ENCODE measurements around the gene CREG2. TPM values are rescaled to one million over a fixed set of nuclear protein-coding genes. Genes with fewer than 3 reads are reported as not detected.

CREG2 gene
- total RNA-seq, 4 donors from 2014 or later: 0.38 to 2.5 (median 1.3) TPM

GRCh38 chr2:101416609-101417008 is 29.3 kb upstream of the CREG2 start:
- H3K36me3 ChIP-seq: no peaks in the 10 kb centered on the region
- WGBS, 2 donors: 29 to 62% methylated on average over 5 of the region's 5 CpGs
- intact Hi-C loops (cut with DNase I): loop anchor here (5.0 kb wide), 1 partner anchor 416 kb away; no protein-coding TSS in a partner anchor
- H3K27ac ChIP-seq: no peak overlapping the region
- H3K27me3 ChIP-seq: no peaks in the 10 kb centered on the region
- no peak overlapping the region for H3K4me3 ChIP-seq
- peaks cover 0 to 7% (median 0%) of the 10 kb centered on the region in 3 donors for H3K9me3 ChIP-seq
- DNase-seq: no peak
- no peak for TF ChIP-seq CTCF (IDR thresholded peaks at IDR 0.05)
- TF ChIP-seq POLR2A (IDR thresholded peaks at IDR 0.05): no peak
- peaks cover 0 to 19% (median 5%) of the 10 kb centered on the region in 3 donors for H3K4me1 ChIP-seq

- Histone ChIP-seq H3K27me3 (no peaks in the 10 kb centered on the region), H3K4me1 (peaks cover 0 to 19% (median 5%) of the 10 kb centered on the region in 3 donors), H3K36me3 (no peaks in the 10 kb centered on the region), H3K4me3 (no peak overlapping the region), H3K9me3 (peaks cover 0 to 7% (median 0%) of the 10 kb centered on the region in 3 donors), H3K27ac (no peak overlapping the region)
- TF ChIP-seq CTCF (IDR thresholded peaks at IDR 0.05) (no peak), POLR2A (IDR thresholded peaks at IDR 0.05) (no peak)
- no peak for DNase-seq
- WGBS, 2 donors: 88 to 95% methylated on average over 3 of the region's 3 CpGs
- intact Hi-C loops (cut with DNase I): loop anchor here (5.0 kb wide), 1 partner anchor 416 kb away; no protein-coding TSS in a partner anchor
These were observed 28.6 kb upstream of the CREG2 start for GRCh38 chr2:101415884-101416283.

DNA sequence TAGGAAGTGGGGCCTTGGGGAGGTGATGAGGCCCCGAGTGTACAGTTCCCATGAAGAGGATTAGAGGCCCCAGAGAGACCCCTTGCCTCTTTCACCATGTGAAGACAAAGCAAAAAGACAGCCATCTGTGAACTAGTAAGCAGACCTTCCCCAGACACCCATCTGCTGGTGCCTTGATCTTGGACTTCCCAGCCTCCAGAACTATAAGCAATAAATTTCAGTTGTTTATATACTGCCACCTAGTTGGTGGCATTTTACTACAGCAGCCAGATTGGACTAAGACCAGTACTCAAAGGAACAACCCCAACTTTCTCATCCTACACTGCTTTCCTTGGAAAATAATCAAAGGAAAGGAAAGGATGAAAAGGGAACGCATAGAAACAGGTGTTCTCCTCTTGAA is 27.9 kb upstream of the CREG2 start:
- WGBS, 2 donors: 77 to 90% methylated on average over 1 to 2 of the region's 2 CpGs
- TF ChIP-seq POLR2A (IDR thresholded peaks at IDR 0.05): no peak
- TF ChIP-seq CTCF (IDR thresholded peaks at IDR 0.05): peak in 1 of 6 experiments; percentile 42
- intact Hi-C loops (cut with DNase I): loop anchor here (5.0 kb wide), 1 partner anchor 417 kb away; no protein-coding TSS in a partner anchor

DNA sequence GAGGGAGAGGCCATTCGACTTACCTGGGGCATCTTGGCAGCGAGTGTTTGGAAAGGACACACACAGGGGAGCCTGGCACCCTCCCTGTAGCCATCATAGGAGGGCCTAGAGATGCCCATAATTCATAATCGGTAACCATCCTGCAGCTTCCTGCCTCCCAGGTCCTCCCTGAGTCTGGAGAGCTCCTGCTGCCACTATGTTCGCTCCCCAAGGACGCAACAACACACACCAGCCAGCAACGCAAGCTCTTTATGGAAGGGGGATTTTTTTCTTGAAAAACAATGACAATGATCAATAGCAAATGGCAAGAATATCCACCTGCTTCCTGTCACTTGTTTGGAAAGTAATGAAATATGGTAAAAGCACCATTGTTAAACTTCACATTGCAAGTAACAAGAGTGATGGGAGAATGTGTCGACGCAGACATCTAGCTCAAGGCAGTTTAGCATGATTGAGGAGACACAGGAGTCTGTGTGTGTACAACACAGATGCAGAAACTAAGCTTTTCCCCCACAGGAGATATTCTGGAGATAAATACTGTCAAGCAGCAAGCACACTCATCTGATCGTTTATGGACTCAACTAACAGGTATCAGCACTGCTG is 24.9 kb upstream of the CREG2 start:
- no peak for TF ChIP-seq POLR2A (IDR thresholded peaks at IDR 0.05)
- no peak for TF ChIP-seq CTCF (IDR thresholded peaks at IDR 0.05)
- H3K27me3 ChIP-seq: no peaks in the 10 kb centered on the region
- 76 to 78% methylated on average over 7 to 8 of the region's 9 CpGs for WGBS, 2 donors
- no peaks in the 10 kb centered on the region for H3K36me3 ChIP-seq
- peaks cover 0 to 13% (median 5%) of the 10 kb centered on the region in 3 donors for H3K4me1 ChIP-seq
- intact Hi-C loops (cut with DNase I): no loop called here
- no peak overlapping the region for H3K27ac ChIP-seq
- no peak for DNase-seq
- H3K4me3 ChIP-seq: no peak overlapping the region
- H3K9me3 ChIP-seq: peaks cover 0 to 7% (median 0%) of the 10 kb centered on the region in 3 donors

More for the DNA sequence above, 27.9 kb upstream of the CREG2 start:
- Histone ChIP-seq H3K9me3 (peaks cover 0 to 7% (median 0%) of the 10 kb centered on the region in 3 donors), H3K27me3 (no peaks in the 10 kb centered on the region), H3K36me3 (no peaks in the 10 kb centered on the region), H3K4me3 (no peak overlapping the region), H3K27ac (no peak overlapping the region), H3K4me1 (peaks cover 0 to 19% (median 5%) of the 10 kb centered on the region in 3 donors)
- DNase-seq: no peak

GRCh38 chr2:101410746-101411145 is 23.4 kb upstream of the CREG2 start:
- TF ChIP-seq CTCF (IDR thresholded peaks at IDR 0.05): no peak
- TF ChIP-seq POLR2A (IDR thresholded peaks at IDR 0.05): no peak
- no peak overlapping the region for H3K4me3 ChIP-seq
- H3K4me1 ChIP-seq: no peaks in the 10 kb centered on the region
- H3K27me3 ChIP-seq: no peaks in the 10 kb centered on the region
- H3K27ac ChIP-seq: no peak overlapping the region
- 58 to 70% methylated on average over 5 of the region's 5 CpGs for WGBS, 2 donors
- intact Hi-C loops (cut with DNase I): no loop called here
- peaks cover 0 to 7% (median 0%) of the 10 kb centered on the region in 3 donors for H3K9me3 ChIP-seq
- H3K36me3 ChIP-seq: no peaks in the 10 kb centered on the region
- DNase-seq: no peak

Measured in esophagus squamous epithelium (tissue), 5 donors.